ENCODE results near the gene MACC1.

The MACC1 gene

DNA sequence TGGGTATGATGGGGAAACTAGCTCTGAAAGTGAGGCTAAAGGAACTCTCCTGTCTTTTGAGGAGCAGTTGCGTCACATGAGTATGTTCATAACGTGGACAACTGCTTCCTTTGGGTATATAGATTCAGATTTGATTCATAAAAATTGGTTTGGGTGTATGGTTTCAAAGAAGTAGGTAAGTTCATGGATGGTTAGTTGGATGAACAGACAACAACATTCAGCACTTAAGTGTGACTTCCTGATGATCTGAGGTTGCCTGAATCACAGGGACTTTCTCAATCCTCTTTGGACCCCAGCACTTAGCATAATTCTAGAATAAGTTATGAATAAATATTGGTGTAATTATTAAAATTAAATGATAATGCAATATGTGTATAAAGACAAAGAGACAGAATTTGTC, 43.4 kb downstream of the MACC1 start:
- no peak for ATAC-seq
- DNase-seq, result no peak

DNA sequence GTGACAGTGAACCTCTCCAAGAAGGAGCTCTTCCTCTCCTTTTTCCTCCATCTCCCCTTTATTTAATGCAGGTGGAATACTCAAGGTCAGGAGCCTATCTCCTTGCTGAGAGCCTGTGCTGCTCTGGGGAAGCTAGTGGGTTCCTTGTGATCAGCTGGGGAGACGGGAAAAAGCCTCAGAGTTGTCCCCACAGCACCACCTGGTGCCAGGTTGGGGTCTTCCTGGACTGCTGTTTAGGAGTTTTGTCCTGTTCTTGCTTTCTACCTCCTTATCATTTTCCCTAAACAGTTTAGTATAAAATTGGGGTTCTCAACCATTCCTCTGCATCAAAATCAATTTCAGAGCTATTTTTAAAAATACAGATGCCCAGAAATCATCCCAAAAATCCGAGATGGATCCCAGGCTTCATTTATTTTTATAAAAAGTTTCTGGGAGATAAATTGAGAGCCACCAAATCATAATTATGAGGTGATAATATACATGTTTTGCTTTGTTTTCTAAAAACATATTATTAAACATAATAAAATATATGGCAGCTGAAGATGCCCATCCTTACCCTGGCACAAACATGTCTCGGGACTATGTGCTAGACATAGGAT, 44.3 kb downstream of the MACC1 start:
- ATAC-seq (no peak), DNase-seq (peak; percentile 30)

DNA sequence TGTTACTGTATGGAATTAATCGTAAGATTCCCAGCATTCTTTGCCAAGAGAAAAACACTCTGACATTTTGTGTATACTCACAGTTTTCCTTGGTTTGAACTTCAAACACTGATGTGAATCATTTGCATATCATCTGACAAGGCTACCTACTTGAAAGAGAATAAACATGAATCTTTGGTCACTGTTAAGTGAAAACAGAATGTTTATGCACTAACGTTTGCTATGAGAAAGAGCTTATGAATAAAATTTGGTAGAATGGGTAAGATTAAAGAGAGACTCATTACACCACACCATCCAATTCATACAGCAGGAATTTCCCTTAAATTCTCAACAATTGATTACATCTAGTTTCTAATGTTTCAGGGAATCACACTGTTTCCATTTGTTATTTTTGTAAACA, 46.6 kb downstream of the MACC1 start:
- no peak for DNase-seq
- ATAC-seq, result no peak

DNA sequence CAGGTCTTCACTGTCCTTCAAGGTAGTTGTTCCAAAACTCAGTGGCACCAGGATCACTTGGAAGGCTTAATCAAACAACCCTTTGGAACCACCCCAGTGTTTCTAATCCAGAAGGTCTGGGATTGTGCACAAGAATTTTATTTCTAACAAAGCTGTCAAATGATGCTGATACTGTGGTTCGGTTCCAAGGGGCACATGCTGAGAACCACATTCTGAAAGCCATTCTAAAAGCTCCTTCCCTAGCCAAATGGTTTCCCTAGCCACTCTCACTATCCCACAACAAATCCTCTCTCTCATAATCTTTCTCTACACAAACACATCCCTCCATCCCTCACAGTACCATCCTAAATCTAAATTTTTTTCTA, 52.1 kb downstream of the MACC1 start:
- no peak for ATAC-seq
- DNase-seq, result no peak

DNA sequence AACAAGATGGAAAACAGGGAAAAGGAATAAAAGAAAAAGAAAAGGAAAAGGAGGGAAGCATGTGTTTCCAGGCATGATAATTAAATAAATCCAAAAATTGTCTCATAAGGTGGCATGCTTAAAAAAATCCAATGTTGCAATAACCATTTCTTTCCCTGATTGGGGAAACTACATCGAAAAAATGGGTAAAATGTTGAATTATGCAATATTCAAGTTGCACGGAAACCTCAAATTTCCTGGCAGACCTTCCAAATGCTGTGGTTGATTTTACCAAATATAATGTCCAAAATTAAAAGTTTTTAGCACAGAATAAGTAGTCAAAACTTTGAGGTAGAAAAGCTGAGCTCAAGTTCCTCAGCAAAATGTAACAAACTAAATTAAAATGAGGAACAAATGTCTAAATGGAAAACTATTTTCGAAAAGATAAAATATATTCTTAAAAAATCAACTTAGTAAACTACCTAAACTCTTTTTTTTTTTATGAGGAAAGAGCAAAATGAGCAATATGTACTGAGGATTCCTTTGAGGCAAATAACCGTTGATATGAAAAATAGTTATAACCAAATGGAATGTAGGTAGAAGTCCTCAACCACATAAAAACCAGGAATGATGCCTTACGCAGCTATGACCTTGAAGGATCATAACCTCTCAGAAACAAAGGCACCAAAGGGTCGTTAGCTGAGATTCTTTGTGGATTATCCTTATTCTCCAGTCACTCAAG, 52.6 kb downstream of the MACC1 start:
- no peak for DNase-seq
- ATAC-seq, result no peak

DNA sequence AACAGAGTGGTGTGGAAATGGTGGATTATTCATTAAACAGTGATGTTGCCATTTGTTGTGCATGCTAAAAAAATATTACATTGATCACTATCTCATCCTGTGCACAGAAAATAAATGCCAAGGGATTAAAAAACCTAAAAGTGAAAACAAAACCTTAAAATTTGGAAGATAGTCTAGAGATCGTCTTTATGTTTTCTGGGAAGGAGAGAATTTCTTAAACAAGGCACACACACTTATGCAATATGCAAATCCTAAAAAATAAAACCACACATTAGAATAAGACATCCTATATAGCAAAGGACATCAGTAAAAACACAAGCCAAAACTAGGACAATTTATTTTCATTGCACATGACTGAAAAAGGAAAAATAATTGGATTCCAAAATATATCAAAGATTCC, 54.5 kb downstream of the MACC1 start:
- ATAC-seq, result no peak
- no peak for DNase-seq

DNA sequence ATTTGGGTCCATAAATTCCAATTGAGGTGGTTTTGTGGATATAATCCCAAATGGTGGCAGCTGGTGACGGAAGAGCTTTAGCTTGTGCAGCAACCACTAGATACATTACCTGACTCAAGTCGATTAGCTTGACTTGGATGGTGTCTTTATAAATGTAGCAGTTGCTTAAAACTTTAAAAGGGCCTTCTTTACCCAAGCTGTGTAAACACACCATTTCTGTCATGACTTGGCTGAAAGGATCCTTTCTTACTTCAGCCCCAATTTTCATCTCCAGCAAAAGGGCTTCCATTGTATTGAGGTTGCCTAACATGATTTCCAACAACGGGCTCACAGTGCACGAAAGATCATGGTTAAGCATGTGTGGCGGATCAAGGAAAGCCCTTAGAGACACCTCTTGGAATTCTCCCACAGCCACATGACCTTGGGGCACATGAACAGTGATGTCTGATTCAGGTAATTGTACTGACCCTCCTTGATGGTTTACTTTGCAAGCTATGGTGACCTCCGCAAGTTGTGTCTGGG, 57.9 kb downstream of the MACC1 start:
- ATAC-seq (no peak), DNase-seq (no peak)

DNA sequence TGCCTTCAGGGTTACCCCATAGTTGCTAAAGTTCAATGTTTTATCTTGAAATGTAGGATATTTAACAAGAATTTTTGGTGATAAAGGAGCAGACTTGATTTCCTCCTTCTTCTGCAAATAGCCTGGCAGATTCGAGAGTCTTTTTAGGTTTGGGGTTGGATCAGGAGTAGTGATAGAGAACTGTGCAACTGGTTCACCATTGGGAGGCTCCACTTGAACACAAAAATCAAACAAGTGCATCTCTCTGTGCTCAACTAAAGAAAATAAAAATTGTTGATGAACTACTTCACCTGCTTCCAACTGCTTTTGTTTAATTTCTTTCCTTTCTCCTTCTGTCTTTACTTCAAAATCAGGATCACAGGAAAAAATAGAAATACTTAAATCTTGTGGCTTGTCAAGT, 58.5 kb downstream of the MACC1 start:
- DNase-seq, result no peak
- ATAC-seq, result no peak

DNA sequence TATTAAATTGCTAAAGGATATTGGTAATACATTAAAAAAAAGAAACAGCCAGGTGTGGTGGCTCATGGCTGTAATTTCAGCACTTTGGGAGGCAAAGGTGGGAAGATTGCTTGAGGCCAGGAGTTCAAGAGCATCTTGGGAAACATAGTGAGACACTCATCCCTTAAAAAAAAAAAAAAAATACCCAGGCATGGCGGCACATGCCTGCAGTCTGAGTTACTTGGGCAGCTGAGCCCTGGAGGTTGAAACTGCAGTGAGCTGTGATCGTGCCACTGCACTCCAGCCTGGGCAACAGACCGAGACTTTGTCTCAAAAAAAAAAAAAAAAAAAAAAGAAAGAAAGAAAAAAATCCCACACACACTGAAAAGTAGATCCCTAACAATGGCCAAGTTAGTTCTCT, 59.7 kb downstream of the MACC1 start:
- no peak for ATAC-seq

DNA sequence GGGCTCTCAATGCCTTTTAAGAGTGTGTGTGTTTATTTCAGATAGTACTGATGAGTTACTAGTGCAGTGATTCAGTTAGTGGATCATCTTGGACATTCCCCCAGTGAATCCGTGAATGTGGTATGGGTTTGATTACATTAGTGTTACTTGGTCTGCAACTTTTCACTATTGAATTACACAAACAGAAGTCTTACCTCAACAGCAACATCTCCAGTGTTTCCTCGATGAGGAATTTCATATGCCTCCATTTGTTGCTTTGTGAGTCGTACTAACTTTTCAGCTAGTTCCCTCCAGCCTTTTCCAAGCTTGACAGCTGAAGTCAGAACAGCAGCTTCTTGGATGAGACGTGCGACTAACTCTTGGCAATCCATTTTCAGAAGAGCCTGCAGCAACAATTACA, 63.2 kb downstream of the MACC1 start:
- DNase-seq, result no peak
- no peak for ATAC-seq

More for the DNA sequence above, 59.7 kb downstream of the MACC1 start:
- no peak for DNase-seq

DNA sequence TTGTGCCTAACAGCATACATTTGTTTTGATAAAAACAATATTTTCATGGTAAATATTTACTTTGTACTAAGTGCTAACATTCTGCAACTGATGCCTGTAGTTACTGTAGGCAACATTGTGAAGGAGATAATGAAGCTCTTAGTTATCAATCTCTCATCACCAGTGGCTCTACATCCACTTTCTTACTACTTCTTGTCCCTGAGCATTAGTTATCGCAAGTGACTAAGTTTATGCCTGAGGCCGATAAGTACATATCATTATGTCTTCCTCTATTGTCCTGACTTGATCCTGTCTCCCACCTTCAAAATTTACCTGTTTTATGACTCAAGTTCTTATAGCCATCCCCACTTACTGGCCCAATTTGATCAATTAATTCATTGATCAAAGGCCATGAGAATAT, 63.6 kb downstream of the MACC1 start:
- no peak for DNase-seq
- no peak for ATAC-seq

DNA sequence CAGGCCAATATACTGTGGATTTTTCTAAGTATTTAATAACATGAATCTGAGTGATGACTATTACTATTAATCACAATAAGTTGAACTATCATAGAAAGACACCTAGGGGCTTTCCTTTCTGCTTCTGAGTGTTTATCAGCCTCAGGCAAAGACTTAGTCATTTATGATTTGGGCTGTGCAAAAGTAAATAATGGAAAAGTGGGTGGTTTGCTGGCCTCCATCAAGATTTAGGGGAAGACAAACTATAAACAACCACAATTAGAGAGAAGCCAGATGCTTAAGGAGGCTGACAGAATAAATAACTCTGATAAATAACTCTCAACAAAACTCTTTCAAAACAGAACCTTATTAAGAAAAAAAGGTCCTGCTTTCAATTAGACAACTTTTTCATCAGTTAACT, 64.7 kb downstream of the MACC1 start:
- no peak for ATAC-seq
- no peak for DNase-seq

DNA sequence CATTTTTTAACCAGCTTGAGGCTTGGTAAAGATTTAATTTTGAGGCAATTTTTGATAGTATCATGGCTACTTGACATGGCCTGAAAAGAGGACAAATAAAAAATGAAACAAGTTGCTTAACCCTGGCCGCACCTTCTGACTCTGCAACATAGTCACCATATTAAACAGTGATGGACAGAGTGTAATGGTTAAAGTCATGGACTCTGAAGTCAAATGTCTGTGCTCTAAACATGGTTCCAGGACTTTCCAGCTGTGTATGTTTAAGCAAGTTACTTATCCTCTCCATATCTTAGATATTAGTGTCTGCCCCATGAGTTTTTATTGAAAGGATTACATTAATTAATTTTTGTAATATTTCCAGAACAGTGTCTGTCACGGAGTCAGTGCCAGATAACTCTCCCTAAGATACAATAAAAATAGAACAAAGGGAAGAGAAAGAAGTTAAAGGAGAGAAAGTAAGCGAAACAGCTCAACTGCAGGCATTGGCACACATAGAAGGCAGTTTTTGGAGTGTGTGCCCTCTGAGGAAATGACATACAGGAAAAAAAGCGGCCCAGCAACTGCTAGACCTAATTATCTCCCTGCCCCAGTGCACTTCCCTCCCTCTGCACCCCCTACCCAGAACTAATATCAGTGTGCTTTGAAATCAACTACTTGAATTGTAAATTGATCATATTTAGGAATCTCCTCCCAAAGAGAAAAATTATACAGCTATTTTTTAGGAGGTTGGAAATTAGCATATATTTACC, 65.3 kb downstream of the MACC1 start:
- ATAC-seq (no peak), DNase-seq (no peak)

DNA sequence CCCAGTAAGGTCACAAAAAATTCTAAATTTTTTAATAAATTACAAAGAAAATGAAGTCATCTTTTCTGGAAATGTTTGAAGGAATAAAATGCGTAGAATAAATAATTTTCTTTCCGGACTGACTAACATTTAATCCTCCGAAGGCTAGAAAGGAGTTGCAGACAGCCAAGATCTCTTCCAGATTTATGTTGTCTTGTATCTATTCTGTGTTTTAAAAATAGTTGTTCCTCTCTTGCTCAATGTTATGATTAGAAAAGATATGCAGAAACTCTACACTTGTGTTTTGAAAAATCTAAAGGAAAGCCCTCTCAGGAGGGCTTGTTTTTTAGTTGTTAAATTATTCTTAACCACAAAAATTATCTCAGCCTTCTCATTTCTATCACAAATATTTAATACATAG, 70.7 kb downstream of the MACC1 start:
- ATAC-seq, result no peak
- no peak for DNase-seq

DNA sequence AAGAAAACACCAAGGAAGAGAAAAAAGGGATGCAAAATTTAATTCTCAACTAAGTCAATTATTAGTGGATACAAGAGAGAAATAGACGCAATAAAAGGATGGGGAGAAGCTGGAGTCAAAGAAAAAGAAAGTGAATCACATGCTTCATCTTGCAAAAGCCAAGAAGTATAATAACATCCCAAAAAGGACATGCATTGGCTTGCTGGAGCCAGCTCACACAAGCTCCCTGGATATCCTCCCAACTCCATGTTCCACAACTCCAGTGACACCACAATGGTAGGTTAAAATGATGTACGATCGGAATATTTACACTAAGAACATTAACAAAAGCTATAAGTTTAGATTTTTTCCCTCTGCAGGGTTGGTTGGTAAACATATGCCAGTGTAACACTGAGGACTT, 72.4 kb downstream of the MACC1 start:
- ATAC-seq (no peak), DNase-seq (no peak)

DNA sequence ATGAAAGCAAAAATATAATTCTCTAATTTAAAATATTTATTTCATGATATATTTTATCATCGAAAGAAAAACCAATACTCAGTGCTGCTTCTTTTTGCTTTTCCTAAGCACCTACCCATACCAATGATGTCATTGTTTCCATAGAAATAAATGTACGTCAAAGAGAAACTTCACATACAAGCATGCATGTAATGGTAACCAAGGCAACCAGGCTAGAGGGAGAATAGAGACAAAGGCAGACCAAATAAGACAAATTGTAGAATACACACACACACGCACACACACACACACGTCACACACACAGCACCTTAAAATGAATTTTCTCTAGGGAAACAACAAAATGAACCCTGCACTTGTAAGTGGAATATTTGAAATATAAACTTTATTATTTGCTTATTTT, 75.5 kb downstream of the MACC1 start:
- ATAC-seq, result no peak
- DNase-seq, result no peak

DNA sequence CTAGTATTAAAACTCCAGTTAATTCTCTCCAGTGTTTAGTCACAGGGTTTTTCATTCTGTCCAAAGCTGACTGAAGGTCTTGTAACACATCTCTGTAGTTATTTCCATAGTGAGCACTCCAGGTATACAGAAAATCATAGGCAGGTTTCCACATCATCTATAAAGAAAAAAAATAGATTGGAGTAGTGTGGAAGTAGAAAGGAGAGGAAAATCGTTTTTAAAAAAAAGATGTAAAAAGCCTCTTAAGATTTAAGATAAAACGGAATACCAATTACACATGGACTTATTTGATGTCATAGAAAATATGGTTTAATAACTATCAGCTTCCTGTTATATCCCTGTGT, 76.2 kb downstream of the MACC1 start:
- ATAC-seq (no peak), DNase-seq (no peak)

DNA sequence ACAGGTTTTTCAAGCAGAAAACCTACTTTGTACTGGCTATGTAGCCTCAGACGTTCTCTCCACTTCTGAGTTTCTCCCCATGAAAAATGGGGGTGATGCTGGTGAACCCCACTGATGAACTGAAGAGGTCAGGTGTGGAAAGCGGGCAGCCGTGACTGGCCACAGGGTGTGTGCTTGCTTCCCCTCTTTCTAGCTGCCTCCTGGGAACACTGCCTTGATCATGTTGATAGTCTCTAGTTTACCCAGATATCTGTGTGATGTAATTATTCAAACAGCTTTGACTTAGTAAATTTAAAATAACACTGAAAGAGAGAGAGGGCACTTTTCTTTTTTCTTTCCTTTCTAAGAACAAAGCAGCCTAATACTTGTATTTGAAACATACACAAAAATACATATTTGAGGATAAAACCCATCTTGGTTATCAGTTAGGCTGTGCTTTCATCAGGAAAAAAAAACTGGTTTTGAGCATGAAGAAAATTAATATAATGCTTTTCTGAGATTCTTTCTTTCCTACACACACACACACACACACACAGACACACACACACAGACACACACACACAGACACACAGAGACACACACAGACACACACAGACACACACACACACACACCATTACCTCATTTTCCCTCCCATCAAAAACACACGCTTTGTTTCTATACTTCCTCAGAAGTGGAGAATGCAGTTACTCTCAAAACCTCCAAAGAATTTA, 76.7 kb downstream of the MACC1 start:
- no peak for DNase-seq
- no peak for ATAC-seq

DNA sequence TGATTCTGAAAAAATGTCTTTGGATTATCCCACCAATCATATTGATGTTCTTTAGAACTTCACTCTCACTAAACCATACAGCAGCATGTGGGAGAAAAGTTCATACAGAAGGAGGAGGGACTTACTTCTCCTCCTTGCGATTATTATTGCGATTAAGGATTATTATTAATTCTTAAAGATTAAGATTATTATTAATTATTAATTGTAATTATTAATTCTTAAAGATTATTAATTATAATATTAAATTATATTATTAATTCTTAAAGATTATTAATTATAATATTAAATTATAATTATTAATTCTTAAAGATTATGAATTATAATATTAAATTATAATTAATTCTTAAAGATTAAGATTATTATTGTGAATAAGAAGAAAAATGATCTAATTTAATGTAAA, 80.5 kb downstream of the MACC1 start:
- DNase-seq (no peak), ATAC-seq (no peak)

DNA sequence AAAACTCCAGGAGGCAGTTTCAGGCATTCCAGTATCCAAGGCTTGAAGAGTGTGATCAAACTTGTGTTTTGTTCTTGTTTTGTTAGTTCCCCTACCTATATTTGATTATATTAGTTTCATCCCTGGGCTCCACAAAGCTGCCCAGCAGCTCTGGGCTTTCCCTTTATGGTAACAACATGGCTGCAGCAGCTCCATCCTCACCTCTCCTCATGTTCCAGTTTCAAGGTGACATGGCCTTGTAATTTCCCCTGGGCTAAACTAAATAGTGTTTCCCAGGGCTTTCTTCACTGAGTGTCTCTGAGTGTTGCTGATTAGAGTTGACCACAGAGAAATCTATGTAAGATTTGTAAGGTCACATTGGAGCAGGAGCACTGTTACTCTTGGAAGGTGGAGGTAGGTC, 83.4 kb downstream of the MACC1 start:
- ATAC-seq (no peak), DNase-seq (no peak)

DNA sequence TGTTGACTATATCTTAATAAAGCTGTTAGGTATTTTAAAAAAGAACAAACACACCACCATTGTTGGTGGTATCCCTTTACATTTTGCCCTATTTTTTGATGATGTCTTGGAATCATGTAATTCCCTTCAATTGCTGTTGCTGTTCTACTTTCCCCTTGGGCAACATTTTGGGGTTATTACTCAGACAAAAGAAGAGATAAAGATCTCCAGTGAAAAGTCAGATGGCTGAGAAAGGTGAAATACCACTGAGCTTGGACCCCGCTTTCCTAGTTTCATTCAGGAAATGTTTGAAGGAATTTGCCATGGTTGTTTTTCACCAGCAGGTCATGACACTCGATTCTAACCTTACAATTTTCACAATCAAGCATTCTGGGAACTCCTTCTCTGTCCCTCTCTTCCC, 84.6 kb downstream of the MACC1 start:
- no peak for ATAC-seq

DNA sequence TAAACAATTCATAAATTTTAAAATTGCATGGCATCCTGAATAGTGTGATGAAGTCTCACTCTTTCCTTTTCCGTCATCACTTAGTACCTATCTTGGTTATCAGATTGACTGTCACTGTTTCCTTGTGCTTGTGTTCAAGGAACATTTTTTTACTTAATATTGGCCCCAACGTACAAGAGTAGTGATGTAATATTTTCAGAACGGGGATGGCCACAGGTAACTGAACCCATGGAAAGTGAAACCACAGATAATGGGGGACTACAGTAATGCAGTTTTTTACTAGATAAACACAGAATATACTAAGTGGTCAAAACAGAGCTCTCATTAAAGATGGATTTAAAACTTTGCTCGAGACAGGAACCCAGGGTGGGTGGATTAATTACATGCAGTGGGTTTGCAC, 85.4 kb downstream of the MACC1 start:
- no peak for ATAC-seq
- no peak for DNase-seq

More for the DNA sequence above, 84.6 kb downstream of the MACC1 start:
- DNase-seq, result no peak

DNA sequence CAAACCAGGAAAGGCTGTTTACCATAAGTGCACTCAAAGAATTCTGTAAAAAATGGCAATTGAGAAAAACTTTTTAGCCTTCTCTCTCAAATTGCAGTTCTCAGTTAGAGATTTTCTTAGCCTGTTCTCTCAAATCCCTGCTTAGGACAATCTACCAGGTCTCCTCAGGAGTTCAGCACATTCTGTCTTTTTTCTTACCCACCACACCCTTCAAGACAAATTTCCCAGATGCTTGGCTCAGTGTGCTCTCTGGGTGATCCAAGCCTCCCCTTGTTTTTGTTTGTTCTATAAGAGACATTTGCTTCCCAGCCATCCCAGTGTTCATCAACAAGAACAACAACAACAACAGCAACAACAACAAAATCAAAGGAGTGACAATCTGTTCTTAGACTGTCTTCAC, 87.3 kb downstream of the MACC1 start:
- DNase-seq, result no peak
- ATAC-seq, result no peak

Data from stimulated activated naive CD8-positive, alpha-beta T cell treated with anti-CD3 and anti-CD28 coated beads, Interleukin-15, Interleukin-2, amounts not matched to agents 100 U/mL and 50 U/mL, for 24 hours (primary cell).